ENCODE measurements around the gene SRM.
"Not testable (repeated sequence)": the region's sequence is repeated elsewhere in the genome, so short reads cannot be mapped to it uniquely, and the experiment has no call there.

The SRM gene

DNA sequence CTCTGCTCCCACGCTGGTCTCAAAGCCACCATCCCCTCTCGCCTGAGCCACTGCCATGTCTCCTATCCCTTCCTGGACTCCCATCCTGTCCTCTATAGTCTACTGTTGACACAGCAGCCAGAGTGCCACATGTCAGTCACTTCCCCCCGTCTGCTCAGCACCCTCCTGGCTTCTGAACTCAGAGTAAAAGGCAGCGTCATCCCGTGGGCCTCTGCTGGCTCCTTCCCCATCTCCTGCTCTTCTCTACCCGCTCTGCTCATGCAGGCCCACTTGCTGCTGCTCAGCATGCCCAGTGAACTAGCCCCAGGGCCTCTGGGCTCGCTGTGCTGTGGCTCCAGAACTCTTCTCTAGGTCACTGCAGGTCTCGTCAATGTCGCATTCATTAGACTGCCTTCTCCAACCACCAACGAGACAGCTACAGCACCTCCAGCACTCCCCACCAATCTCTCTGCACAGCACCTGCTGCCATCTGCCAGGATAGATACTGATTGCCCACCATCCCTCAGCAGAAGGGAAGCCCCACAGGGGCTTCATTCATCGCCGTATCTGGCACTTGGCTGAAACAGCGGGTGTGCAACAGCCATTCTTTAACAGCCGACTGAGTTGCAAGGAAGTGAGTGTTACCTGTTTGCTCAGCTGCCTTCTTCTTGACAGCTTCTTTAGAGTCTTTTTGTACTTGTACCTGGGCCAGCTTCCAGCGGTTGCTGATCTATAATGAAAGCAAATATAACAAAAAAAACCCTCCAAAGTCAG lies 11.8 kb upstream of the SRM start:
- no peak overlapping the region for H3K4me3 Mint-ChIP-seq
- no peaks in the 10 kb centered on the region for H3K27me3 Mint-ChIP-seq (ENCODE audit: low read depth)
- H3K9me3 Mint-ChIP-seq = no peaks in the 10 kb centered on the region
- peaks cover 55% of the 10 kb centered on the region for H3K36me3 Mint-ChIP-seq (ENCODE audit: low read depth)
- H3K4me1 Mint-ChIP-seq (ENCODE audit: low read depth) = peaks cover 4% of the 10 kb centered on the region
- no peak overlapping the region for H3K27ac Mint-ChIP-seq

DNA sequence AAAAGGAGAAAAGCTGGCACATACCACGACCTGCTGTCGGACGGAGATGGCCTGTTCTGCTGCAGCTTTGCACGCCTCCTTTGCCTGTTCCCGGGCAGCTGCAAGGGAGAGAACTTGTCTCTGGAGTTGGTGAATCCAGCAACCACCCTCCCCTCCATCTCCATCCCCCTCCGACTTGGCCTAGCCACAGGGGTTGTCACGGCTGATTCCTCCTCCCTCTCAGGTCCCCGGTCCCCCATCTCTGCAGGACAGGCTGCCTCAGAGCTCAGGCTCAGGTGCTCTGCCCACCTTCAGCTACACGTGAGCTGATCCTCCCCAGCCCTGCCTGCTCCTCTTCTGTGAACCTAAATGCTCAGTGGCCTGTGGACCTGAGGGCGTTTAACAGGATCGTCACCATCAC lies 11.1 kb upstream of the SRM start:
- Mint-ChIP-seq H3K4me3 (no peak overlapping the region), H3K4me1 (ENCODE audit: low read depth) (peaks cover 4% of the 10 kb centered on the region), H3K36me3 (ENCODE audit: low read depth) (peaks cover 49% of the 10 kb centered on the region), H3K9me3 (no peaks in the 10 kb centered on the region), H3K27ac (no peak overlapping the region), H3K27me3 (ENCODE audit: low read depth) (no peaks in the 10 kb centered on the region)

DNA sequence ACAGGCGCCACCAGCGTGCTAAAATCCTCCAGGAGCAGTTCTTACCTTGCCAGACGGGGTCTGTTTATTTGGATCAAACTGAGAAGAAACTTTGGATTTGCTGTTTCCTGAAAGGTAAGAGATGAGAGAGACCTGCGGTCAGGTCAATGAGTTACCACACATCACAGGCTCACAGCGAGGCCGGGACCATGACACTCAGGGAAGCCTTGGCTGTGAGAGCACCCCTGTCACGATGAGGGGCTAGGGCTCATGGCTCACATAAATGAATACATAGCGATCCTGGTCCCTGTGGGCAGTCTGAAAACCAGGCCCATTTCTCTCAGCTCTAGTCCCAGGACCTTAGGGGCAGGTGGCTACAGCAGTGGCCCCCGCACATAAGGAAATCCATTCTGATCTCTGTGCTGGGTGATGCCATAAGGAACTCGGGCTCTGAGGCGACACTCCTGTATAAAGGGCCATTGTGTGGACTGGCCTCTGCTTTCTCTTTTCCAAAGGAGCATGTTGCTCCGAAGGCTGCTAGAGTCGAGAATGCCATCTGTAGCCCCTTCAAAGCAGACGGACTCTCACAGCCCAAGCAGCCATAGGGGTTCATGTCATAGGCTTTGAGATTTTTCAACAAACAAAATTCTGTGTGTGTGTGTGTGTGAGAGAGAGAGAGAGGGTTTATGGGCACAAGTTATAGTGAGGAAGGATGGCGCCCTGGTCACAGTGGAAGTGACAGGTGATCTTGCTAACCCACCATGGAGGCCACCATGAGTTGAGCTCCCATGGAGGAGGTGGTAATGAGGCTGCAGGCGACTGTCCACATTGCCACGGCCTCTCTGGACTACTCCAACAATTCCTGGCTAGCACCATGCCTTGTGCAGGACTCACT lies 9.0 kb upstream of the SRM start:
- Mint-ChIP-seq H3K4me1 (ENCODE audit: low read depth) (peaks cover 4% of the 10 kb centered on the region), H3K36me3 (ENCODE audit: low read depth) (peaks cover 53% of the 10 kb centered on the region), H3K9me3 (no peaks in the 10 kb centered on the region), H3K27me3 (ENCODE audit: low read depth) (no peaks in the 10 kb centered on the region), H3K27ac (no peak overlapping the region), H3K4me3 (no peak overlapping the region)

- Mint-ChIP-seq H3K36me3 (ENCODE audit: low read depth) (peaks cover 51% of the 10 kb centered on the region), H3K9me3 (no peaks in the 10 kb centered on the region), H3K4me3 (no peak overlapping the region)
These were observed 8.1 kb upstream of the SRM start for GRCh38 chr1:11067716-11068599.

DNA sequence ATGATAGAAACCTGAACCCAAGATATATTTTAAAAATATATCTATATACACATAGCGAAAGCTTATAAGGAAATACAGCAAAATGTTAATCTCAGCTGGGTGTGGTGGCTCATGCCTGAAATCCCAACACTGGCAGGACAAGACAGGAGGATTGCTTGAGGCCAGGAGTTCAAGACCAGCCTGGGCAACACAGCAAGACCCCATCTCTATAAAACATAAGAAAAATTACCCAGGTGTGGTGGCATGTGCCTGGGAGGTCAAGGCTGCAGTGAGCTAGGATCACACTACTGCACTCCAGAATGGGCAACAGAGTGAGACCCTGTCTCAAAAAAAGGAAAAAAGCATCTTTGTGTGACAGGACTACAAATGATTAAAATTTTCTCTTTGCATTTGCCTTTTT lies 6.0 kb upstream of the SRM start:
- H3K4me1 Mint-ChIP-seq (ENCODE audit: low read depth) = peaks cover 22% of the 10 kb centered on the region
- no peak overlapping the region for H3K4me3 Mint-ChIP-seq
- no peaks in the 10 kb centered on the region for H3K9me3 Mint-ChIP-seq
- H3K27ac Mint-ChIP-seq = no peak overlapping the region
- H3K36me3 Mint-ChIP-seq (ENCODE audit: low read depth) = peaks cover 40% of the 10 kb centered on the region
- no peaks in the 10 kb centered on the region for H3K27me3 Mint-ChIP-seq (ENCODE audit: low read depth)

More at GRCh38 chr1:11067716-11068599, 8.1 kb upstream of the SRM start:
- Mint-ChIP-seq H3K27me3 (ENCODE audit: low read depth) (no peaks in the 10 kb centered on the region), H3K27ac (no peak overlapping the region), H3K4me1 (ENCODE audit: low read depth) (peaks cover 11% of the 10 kb centered on the region)

- Mint-ChIP-seq H3K4me3 (no peak overlapping the region), H3K9me3 (no peaks in the 10 kb centered on the region), H3K27me3 (ENCODE audit: low read depth) (no peaks in the 10 kb centered on the region), H3K27ac (no peak overlapping the region), H3K4me1 (ENCODE audit: low read depth) (peaks cover 25% of the 10 kb centered on the region), H3K36me3 (ENCODE audit: low read depth) (peaks cover 35% of the 10 kb centered on the region)
These were observed 5.1 kb upstream of the SRM start for GRCh38 chr1:11064942-11065341.

GRCh38 chr1:11063937-11064537 lies 4.2 kb upstream of the SRM start:
- H3K4me1 Mint-ChIP-seq (ENCODE audit: low read depth) = peaks cover 28% of the 10 kb centered on the region
- H3K27me3 Mint-ChIP-seq (ENCODE audit: low read depth); H3K9me3 Mint-ChIP-seq; H3K4me3 Mint-ChIP-seq; H3K27ac Mint-ChIP-seq: not testable (repeated sequence)
- H3K36me3 Mint-ChIP-seq (ENCODE audit: low read depth) = peaks cover 28% of the 10 kb centered on the region

DNA sequence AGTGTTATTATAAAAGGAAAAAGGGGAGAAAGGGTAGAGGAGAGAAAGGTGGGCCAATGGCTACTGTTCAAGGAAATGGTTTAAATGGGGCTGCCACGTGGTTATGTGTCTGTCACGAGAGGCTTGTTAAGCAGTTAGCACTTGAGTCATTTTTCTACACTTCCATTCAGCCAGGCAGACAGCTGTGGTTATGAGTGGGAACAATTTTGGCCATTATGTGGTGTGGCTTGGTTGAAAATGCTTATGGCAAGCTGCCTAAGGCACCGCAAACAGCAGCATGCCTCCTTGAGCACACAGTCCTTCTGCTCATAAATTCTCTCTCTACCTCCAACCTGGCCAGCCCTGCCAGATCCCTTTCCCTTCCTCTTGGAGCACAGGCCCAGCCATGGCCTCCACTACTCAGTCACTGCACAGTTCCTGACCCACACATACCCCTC lies 3.2 kb upstream of the SRM start:
- H3K4me3 Mint-ChIP-seq = peak overlapping the region; percentile 36
- no peaks in the 10 kb centered on the region for H3K27me3 Mint-ChIP-seq (ENCODE audit: low read depth)
- H3K4me1 Mint-ChIP-seq (ENCODE audit: low read depth) = peaks cover 31% of the 10 kb centered on the region
- H3K9me3 Mint-ChIP-seq = no peaks in the 10 kb centered on the region
- H3K27ac Mint-ChIP-seq = peak overlapping the region; percentile 23
- H3K36me3 Mint-ChIP-seq (ENCODE audit: low read depth) = peaks cover 22% of the 10 kb centered on the region

- Mint-ChIP-seq H3K4me1 (ENCODE audit: low read depth) (peaks cover 31% of the 10 kb centered on the region), H3K4me3 (no peak overlapping the region), H3K9me3 (no peaks in the 10 kb centered on the region), H3K27me3 (ENCODE audit: low read depth) (no peaks in the 10 kb centered on the region), H3K27ac (no peak overlapping the region), H3K36me3 (ENCODE audit: low read depth) (peaks cover 25% of the 10 kb centered on the region)
These were observed 2.0 kb upstream of the SRM start for GRCh38 chr1:11061652-11062365.

DNA sequence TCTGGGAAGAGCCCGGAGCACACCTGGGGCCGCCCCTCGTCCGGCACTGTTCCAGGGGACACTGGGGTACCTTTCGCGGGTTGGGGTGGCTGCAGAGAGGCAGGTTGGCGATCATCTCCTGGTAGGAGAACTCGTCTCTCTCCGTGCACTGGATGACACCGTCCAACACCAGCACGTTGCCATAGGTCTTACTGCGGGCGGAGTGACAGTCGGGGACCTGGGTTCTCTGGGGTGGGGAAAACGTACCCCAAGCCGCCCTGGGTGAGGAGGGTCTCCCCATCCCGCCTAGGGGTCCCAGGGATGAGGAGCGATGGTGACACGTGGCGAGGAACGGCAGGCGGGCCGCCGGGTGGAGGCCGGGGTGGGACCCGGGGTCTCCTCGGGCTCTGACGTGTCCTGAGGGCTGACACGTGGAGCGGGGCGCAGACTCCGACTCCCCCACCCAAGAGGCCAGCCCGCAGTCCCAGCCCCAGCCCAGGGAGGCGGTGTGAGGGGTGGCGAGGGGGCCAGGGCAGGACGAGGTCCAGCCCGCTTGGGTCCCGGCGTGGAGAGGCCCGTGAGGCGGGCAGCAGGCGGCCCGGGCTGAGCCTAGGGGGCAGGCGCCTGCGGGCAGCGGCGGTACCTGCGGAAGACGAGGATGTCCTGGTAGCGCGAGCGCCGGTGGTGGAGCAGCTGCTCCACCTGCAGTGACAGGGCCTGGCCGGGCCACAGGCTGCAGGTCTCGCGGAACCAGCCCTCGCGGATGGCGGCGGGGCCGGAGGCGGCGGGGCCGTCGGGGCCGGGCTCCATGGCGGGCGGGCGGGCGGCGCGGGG lies 457 bp downstream of the SRM start:
- no peaks in the 10 kb centered on the region for H3K27me3 Mint-ChIP-seq (ENCODE audit: low read depth)
- H3K27ac Mint-ChIP-seq = peak overlapping the region; percentile 85
- H3K9me3 Mint-ChIP-seq = no peaks in the 10 kb centered on the region
- peaks cover 31% of the 10 kb centered on the region for H3K4me1 Mint-ChIP-seq (ENCODE audit: low read depth)
- peaks cover 12% of the 10 kb centered on the region for H3K36me3 Mint-ChIP-seq (ENCODE audit: low read depth)
- H3K4me3 Mint-ChIP-seq = peak overlapping the region; percentile 97

DNA sequence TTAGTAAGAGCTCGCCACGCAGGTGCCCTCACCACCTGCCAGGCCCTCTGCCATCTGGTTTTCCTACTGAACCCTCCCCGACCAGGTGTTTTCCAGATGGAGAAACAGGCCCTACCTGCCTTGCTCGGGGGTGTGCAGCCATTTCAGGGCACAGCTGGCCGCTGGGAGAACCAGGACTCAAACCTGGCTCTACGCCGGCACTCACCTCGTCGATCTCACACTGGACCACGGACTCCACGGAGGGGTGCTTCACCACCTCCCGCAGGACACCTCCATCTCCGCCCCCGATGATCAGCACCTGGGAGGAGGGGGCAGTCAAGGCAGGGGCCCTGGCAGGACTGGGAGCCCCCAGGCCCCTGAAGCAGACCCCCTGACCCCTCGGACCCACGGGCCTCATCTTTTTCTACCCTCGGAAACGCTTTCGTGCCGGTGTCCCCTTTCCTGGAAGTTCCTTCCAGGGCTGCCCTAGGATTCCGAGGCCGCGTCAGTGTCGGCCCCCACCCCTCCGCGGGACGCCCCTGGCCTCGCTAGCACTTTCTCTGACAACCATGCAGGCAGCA lies 1.1 kb downstream of the SRM start:
- H3K4me1 Mint-ChIP-seq (ENCODE audit: low read depth) = peaks cover 31% of the 10 kb centered on the region
- no peaks in the 10 kb centered on the region for H3K27me3 Mint-ChIP-seq (ENCODE audit: low read depth)
- H3K36me3 Mint-ChIP-seq (ENCODE audit: low read depth) = peaks cover 12% of the 10 kb centered on the region
- peak overlapping the region; percentile 85 for H3K27ac Mint-ChIP-seq
- H3K4me3 Mint-ChIP-seq = peak overlapping the region; percentile 97
- H3K9me3 Mint-ChIP-seq = no peaks in the 10 kb centered on the region

DNA sequence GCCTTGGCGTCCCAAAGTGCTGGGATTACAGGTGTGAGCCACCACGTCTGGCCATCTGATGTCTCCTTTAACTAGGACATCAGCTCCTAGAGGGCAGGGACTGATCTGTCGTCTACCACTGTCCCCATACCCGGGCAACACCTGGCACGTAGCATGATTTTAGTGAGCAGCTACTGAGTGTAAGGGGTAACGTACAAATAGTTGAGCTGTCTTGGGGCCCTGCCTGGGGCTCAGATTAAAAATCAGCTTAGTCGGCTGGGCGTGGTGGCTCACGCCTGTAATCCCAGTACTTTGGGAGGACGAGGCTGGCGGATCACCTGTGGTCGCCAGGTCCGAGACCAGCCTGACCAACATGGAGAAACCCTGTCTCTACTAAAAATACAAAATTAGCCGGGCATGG lies 1.8 kb downstream of the SRM start:
- Mint-ChIP-seq H3K9me3 (no peaks in the 10 kb centered on the region), H3K27ac (no peak overlapping the region), H3K4me3 (peak overlapping the region; percentile 34), H3K4me1 (ENCODE audit: low read depth) (peaks cover 25% of the 10 kb centered on the region), H3K27me3 (ENCODE audit: low read depth) (no peaks in the 10 kb centered on the region), H3K36me3 (ENCODE audit: low read depth) (peaks cover 12% of the 10 kb centered on the region)

GRCh38 chr1:11057477-11057876 lies 2.3 kb downstream of the SRM start:
- Mint-ChIP-seq H3K9me3 (no peaks in the 10 kb centered on the region), H3K36me3 (ENCODE audit: low read depth) (peaks cover 12% of the 10 kb centered on the region), H3K4me1 (ENCODE audit: low read depth) (peaks cover 21% of the 10 kb centered on the region), H3K27ac (no peak overlapping the region), H3K27me3 (ENCODE audit: low read depth) (no peaks in the 10 kb centered on the region), H3K4me3 (no peak overlapping the region)
